Activated CD8-positive, alpha-beta memory T cell treated with anti-CD3 and anti-CD28 coated beads for 48 hours (primary cell): ENCODE measurements around the gene CLRN1.
"Not testable (repeated sequence)": the region's sequence is repeated elsewhere in the genome, so short reads cannot be mapped to it uniquely, and the experiment has no call there.

Source experiments
- DNase-seq, 3 experiments: peaks; one replicate each; pipeline ENCODE4 v3.0.0-alpha.2; 2020; ENCODE audit warnings: low read depth in 2 of 3, low spot score in 2 of 3

The CLRN1 gene, protein sequence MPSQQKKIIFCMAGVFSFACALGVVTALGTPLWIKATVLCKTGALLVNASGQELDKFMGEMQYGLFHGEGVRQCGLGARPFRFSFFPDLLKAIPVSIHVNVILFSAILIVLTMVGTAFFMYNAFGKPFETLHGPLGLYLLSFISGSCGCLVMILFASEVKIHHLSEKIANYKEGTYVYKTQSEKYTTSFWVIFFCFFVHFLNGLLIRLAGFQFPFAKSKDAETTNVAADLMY

DNA sequence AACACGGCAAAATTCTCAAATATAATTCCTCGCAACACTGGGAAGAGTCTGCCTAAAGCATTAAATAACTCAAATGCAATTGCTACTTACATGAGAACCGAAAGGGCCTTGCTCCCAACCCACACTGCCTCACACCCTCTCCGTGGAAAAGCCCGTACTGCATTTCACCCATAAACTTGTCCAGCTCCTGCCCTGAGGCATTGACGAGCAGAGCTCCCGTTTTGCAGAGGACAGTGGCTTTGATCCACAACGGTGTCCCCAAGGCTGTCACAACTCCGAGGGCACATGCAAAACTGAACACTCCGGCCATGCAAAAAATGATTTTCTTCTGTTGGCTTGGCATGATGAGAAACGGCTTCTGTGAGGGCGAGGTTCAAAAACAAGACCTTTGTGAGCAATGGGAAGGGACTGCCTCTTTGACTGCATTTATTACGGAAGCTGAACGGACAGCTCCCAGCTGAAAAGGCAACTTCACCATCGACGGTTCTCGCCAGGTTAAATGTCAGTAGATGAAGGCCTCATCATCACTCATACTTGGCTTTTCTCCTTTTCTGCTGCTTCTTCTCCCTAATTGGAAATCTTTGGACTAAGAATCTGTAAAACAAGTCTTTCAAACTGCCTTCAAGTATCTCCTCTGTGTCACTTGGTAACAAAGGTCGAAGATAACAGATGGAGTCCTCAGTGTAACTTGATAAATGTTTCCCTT, at the start of gene CLRN1:
Gene CLRN1 (minus strand): TSS at position 362 of the 706 bp plus-strand sequence. CDS start 19 bp downstream, at position 343.
- no peak for DNase-seq

DNA sequence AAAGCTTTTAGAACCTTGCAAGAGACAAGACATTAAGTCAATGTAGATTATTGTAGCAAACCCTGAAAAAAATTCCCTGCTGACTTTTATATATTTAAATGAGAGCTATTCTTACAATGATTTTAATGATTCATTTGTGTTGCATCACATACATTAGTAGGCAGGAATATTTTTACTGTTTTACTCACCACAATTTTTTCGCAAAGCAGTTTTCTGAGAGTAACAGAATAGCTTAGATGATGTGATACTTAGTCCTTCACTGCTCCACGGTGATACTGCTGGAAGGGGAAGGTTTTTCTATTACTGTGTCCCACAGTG, 43.9 kb upstream of the CLRN1 start:
- DNase-seq: no peak

DNA sequence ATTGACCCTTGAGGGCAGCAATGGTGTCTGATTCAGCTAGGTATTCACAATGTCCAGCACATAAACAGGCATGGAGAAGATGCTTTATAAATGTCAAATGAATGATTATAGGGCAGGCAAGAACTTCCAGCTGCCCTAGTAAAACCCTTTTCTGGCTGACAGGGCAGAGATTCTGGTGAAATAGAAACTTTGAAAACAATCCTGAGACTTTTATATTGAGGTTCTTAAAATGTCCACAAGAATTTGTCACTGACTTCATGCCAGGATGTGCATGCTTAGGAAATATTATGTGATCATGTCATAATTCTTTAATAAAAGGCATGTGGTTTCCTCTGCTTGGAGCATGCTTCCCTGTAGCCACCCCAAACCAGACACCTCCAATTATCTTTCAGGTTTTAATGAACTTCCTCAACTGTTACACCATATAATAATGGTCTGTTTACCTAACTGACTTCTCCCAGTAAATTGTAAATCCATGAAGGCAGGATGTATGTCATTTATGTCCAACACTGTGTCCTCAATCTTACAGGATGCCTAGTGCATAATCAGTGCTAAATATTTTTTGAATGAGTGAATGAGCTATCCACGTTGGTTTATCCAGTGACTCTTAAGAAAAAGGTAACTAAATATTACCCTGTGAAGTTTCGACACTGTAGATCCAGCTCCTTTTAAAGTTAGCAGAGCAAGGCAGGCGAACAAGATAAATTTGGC, 43.4 kb upstream of the CLRN1 start:
- no peak for DNase-seq

DNA sequence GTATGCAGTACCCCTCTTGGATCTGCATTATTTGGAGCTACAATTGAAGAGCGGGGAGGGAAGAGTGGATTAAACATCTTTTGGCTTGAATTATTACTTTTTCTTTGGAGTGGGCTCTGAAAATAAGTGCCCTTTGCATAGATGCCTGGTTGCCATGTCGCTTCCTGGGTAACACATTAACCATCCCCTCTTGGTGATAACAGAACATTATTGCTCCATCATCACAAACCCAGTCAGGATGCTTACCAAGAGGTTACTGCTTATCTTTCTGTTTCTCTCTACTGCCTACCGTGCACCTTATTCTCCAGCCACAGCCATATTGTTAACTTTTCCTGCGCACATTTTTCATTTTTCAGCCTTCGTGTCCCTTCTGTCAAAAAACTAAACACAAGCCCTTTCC, 42.7 kb upstream of the CLRN1 start:
- no peak for DNase-seq

DNA sequence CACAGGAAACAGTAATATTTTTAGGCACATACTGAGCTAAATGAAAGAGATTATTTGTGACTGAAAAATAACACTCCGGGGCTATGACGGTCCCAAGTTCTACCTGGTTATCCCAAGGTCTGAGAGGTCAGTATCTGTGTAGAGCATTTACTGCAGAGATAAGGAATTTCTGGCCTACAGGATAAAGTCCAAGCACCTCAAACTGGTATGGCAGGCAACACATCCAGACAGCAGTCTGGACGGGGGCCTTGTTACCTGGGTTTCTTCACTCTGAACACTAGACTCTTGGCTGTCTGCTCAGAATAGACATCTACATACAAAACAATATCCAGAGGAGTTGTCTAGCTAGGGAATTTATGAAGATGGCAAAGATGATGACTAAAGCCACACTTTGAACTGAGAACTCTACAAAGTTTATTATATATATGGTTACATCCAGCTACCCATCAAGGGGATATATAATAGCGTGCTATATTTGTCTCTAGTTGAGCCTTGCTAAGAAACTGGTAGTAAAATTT, 42.0 kb upstream of the CLRN1 start:
- no peak for DNase-seq

DNA sequence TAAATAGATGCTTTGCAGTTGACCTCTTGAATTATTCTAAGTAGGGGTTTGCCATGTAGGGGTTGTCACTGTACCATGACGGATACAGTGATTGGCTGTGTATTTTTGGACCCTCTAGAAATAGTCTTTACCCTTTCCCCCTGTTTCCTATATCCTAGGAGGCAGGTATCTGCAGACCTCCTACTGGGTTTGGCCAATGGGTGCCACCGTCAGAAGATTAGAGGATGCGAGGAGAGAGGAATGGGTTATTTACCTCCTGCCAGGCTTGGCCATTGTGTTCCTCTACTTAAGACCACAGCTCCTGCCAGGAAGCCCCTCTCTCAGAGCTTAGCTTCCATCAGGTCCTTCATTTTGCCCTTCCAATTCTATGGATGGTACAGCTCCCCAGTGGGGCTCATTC, 40.2 kb upstream of the CLRN1 start:
- DNase-seq: no peak

DNA sequence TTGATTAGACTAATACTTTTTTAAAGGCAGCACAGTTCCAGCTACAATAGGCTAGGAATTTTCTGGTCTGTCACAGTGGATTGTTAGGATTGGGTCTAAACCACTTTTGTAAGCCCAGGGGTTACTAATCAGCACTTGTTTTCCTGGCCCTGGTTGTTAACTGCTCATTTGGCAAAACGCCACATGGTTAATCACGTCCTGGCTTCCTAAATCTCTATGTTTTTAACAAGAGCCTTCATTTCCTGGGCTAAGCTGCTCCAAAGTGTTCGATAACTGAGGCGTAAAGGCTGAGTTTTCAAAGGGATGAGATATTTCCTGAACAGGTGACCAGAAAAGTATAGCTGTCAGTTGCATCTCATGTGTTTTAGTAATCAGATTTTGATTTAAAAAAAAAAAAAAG, 38.9 kb upstream of the CLRN1 start:
- no peak for DNase-seq

DNA sequence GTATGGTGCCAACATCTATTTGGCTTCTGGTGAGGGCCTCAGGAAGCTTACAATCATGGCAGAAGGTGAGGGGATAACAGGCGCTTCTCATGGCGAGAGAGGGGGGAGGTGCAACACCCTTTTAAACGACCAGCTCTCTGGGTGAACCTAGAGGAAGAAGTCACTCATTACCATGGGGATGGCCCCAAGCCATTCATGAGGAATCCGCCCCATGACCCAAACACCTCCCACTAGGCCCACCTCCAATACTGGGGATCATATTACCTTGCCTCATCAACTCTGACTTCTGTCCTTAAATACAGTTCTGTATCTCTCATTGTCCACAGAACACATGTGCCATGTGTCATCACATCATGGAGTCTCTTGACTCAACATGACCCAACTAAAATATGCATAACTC, 37.5 kb upstream of the CLRN1 start:
- DNase-seq: no peak

DNA sequence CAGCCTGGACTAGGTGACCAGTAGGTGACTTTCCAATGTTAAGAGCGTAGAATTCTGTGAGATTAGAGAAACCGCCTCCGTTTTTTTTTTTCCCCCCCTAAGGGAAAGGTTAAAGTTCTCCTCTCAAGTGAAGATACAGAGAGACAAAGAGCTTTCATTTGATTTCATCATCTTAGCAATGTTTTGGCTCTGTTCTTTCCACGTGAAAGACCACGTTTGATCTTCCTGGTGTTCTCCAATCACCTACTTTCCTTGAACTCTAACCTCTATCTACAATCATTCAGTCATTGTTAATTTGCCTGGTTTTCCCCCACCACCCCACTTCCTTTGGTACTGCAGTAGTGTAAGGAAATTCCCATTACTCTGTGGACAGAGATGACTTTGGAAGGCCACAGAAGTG, 36.9 kb upstream of the CLRN1 start:
- DNase-seq: no peak

DNA sequence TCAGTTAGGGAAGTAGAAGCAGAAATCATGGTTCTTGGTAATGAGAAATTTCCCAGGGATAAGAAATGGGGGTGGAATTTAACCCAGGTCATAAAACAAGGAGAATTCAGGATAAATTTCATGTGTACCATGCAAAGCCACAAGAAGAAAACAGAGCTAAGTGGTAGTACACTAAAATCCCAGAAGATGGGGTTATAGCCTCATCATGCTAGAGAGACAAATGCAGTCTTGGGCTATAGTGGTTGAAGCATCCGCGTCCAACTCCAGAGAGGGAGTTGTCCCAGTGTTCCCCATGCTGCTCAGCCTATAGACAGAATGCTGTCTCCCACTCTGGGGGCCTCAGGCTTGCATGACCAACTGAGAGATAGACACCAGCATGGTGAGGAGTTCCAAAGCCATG, 36.2 kb upstream of the CLRN1 start:
- DNase-seq: no peak

DNA sequence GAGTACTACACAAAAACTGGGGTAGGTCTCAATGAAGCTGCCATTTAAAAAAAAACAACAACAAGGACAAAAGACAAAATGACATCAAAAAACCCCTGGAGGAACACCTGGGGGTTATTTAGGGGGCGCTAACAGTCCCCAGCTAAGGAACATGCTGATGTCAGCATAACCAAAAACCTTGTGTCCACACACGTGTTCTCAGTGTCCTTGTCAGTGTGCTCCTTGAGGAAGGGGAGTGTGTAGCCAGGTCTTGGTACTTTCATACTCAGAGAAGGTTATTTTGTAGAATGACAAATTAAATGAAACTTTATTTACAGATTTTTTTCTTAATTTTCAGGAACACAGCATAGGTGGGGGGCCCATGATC, 31.2 kb upstream of the CLRN1 start:
- no peak for DNase-seq

DNA sequence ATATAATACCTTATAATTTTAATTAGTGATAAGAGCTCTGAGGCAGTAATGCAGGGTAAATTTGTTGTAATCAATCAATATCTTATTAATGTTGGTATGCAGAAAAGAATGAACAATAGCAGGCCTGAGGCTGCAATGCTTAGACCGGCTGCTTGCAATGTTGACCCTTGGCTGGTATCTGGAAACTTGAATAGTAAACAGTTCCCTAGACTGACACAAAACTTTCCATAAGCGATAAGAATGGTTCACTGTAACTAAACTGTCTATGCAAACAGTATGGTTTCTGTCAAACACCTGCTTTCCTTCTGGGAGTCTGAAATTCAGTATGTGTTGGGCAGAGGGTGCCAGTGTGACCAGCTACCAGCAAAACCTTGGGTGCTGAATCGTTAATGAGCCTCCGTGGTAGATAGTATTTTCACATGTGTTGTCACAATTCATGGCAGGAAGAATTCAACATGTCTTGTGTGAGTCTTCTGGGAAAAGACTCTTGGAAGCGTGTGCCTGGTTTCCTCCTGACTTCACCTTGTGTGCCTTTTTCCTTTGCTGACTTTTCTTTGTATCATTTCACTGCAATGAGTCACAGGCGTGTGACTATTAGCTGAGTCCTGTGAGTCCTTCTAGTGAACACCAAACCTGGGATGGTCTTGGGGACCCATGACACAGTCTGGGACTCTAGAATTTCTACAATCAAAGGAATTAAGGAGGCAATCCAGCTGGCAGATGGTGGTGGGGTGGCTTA, 30.7 kb upstream of the CLRN1 start:
- DNase-seq: no peak

DNA sequence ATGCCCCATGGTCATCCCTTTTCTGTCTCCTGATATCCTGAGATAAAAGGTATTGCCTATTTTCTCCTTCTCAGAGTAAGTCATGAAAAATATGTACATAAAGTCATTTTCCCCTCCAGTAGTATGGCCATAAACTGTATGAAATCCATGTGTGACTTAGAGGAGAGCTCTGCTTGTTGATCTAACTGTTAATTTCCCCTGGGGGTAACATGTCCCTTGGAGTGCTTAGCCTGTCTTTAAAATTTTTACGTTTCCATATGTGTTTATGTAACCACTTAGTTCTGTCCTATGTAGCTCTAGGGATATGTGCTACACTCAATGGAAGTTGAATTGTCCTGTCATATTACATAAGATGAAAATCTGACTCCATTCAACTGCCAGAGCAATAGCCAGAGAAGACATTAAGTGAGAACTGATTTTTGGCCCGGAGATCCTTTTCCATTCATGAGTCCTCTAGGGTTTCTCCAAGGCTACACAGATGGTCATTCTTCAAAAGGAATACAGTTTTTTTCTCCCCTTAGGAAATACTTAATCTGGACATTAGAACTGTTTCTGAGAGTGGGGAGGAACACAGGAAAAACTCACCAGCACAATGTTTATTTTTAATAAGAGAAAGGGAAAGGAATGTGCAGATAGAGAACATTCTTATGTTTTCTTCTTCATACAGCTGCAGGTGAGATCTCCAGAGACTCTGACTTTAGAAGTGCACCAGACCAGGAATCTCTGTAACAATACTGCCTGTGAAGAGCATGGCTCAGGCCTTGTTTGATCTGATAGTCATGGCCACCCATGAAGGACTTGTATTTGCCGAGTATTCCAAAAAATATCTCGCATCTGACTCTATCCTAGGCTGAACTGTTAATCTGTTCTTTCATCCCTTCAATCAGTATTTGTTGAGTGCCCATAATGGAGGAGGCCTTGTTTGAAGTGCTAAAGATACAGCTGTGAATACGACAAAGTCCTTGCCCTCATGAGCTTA, 29.8 kb upstream of the CLRN1 start:
- no peak for DNase-seq

DNA sequence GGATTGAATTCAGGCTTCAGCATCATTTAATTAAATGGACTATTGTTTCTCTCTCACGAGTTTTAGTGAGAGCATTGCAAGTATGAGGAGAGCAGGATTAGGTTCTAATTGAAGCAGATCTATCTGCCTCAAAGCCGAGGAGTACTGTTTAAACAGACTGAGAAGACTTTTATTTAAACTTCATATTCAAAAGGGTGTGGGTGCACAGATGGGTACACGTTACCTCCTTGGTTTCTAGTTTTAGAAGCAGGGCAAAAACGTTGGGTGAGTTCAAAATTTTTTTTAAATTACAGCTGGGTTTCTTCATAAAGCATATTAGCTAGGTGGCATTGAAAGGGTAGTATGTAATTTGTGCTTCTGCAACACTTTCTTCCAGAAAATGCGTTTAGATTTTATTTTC, 26.5 kb upstream of the CLRN1 start:
- no peak for DNase-seq

DNA sequence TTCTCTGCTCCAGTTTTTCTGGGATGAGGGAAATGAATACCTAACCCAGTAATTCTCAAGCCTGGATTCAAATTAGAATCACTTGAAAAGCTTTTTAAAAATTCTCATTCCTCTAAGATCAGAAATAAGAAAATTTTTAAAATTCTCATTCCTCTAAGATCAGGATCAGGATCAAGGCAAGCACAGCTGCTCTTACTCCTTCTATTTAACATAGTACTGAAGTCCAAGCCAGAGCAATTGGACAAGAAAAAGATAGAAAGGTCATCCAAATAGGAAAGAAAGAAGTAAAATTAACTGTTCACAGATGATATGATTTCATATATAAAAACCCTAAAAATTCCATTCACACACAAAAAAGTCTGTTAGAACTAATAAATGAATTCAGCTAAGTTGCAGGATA, 24.2 kb upstream of the CLRN1 start:
- DNase-seq: no peak

DNA sequence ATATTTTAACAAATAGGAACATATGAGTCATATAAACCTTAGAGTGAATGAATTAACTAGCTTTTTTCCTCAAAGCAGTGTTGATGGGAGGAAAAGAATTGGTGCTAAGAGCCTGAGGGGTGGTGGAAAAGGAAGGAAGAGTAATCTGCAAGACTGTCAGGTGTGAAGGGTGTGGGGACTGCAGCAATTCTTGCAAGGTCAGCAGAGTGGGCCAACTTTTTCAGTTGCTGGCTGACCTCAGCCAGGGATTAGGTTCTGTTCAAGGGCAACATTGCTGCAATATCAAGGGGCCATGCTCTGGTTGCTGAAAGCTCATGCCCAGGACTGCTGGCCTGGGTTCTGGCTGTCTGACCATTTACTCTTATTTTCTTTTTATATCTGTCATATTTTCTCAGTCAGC, 23.0 kb upstream of the CLRN1 start:
- DNase-seq: no peak

DNA sequence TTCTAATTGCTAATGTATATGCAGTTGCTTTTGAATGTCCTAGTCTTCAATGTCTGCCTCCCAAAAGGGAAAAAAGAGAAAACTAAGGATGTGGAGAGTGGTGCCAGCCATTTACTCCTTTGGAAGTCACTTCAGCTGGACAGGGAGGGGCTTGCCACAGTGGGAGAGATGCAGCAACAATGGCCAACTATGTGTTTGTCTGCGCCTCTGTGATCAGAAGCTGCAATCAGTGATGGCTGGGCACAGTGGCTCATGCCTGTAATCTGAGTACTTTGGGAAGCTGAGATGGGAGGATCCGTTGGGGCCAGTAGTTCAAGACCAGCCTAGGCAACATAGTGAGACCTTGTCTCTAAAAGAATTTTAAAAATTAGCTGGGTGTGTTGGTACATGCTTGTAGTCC, 16.7 kb upstream of the CLRN1 start:
- DNase-seq: no peak

DNA sequence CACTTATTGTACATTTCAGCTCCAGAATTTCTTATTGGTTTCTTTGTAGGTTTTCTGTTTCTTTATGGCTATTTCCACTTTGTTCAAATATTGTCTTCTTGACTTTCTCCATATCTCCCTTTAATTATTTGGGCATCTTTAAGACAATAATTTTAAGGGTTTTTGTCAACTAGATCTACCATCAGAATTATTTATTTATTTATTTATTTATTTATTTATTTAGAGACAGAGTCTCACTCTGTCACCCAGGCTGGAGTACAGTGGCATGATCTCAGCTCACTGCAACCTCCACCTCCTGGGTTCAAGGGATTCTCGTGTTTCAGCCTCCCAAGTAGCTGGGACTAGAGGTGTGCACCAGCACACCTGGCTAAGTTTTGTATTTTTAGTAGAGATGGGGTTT, 15.9 kb upstream of the CLRN1 start:
- not testable (repeated sequence) for DNase-seq

DNA sequence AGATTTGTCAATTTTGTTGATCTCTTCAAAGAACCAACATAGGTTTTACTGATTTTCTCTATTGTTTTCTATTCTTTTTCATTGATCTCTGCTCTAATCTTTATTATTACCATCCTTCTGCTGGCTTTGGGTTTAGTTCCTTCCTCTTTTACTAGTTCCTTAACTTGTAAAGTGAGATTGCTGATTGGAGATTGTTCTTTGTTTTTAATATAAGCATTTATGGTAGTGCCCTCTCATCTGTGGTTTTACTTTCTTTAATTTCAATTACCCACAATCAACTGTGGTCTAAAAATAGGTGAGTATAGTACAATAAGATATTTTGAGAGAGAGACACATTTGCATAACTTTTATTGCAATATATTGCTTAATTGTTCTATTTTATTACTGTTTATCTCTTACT, 13.2 kb upstream of the CLRN1 start:
- DNase-seq: no peak

DNA sequence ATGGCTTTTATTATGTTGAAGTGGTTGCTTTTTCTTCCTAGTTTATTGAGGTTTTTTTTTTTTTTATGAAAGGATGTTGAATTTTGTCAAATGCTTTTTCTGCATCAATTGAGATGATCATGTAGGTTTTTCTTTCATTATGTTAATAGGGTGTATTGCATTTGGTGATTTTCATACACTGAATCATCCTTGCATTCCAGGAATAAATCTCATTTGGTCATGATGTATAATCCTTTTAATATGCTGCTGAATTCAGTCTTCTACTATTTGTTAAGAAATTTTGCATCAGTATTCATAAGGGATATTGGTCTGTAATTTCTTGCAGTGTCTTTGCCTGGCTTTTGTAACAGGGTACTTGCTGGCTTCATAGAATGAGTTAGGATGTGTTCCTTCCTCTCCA, 11.5 kb upstream of the CLRN1 start:
- DNase-seq: no peak
